NCI-H1092 (cell line): Measurements from ENCODE around the gene FAN1.

Experiments
- DNase-seq: peaks from one replicate; lab custom pipeline; 2025; lab: John Stamatoyannopoulos, UW

The FAN1 gene

DNA sequence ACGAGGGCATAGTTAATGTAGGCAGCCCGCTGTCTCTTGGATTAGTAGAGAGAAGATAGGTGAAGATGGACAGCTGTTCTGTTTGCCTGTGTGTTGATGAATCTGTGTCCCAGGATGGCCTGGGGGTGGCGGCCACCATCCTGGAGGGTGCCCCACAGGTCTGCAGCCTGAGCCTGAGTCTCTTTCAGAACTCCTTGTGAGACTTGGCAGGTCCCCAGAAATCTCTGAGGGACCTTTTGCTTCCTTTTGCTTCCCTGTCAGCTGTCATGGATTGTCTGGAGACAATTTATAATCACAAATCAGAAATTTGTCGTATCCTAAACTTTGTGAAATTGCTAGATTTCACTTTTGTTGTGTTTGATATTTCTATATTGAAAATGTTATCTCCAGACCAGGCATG, 17.4 kb downstream of the FAN1 start:
- DNase-seq, result no peak

GRCh38 chr15:30921781-30922479, 18.2 kb downstream of the FAN1 start:
- DNase-seq, result no peak

GRCh38 chr15:30922480-30923311, 19.0 kb downstream of the FAN1 start:
- DNase-seq, result no peak

DNA sequence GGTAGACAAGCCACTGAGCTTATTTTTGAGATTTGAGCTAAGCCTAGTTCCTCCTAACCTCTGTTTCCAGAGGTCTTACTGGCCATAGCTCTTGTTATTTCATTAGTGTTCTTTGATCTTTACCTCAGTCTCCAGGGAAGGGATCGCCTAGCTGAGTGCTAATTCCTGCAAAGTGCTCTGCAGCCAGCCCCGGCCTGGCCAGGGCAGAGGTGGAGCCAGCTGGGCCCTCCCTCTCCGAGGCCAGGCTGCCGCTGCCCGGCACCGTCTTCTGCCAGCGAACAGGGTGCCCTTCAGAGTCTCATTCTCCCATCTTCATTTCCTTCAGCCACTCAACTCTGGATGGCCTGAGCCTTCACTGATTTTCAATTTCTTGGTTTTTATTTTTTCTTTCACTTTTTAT, 19.7 kb downstream of the FAN1 start:
- DNase-seq, result no peak

DNA sequence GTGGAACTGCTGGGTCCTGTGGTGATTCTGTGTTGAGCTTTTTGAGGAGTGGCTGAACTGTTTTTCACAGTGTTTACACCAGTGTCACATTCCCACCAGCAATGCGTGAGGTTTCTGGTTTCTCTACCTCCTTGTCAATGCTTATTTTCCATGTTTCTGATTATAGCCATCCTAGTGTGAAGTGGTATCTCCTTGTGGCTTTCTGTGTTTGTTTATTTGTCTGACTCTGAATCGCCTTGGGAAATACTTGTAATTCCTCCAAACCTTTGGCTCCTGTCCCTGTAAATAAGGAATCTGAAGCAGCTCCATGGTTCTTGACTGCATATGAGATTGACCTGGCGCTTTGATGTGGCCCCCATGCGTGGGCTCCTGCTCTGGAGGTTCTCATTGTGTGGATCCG, 20.6 kb downstream of the FAN1 start:
- DNase-seq, result no peak

DNA sequence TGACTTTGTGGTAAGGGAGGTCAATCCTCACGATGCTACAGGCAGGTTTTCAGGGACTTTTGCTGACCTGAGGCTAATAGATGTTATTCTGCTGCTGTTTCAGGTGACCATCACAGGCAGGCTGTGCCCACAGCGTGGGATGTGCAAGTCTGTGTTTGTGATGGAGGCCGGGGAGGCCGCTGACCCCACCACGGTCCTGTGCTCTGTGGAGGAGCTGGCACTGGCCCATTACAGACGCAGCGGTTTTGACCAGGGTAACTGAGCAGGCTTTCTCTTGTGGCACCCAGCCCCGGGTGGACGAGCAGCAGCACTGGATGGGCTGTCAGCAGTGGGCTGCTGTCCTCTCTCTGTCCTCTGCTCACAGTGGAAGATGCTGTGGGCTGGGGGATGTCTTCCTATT, 22.0 kb downstream of the FAN1 start:
- no peak for DNase-seq

DNA sequence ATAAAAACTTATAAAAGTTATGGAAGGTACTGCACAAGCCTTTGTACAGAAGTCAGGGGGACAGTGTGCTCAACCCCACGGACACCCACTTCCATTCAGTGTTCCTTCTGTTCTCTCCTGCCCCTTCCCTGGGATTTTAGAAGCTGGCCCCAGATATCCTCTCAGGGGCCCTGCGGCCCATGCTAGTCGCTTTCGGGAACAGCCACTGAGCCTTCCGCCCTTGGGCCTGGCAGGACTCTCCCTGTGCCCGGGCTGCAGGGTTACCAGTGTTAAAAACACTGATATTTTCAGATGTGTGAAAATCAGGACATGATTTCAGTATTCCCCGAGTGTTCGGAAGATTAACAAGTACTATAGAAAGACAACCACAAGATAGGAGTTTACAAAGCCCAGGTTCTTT, 22.4 kb downstream of the FAN1 start:
- DNase-seq, result no peak

DNA sequence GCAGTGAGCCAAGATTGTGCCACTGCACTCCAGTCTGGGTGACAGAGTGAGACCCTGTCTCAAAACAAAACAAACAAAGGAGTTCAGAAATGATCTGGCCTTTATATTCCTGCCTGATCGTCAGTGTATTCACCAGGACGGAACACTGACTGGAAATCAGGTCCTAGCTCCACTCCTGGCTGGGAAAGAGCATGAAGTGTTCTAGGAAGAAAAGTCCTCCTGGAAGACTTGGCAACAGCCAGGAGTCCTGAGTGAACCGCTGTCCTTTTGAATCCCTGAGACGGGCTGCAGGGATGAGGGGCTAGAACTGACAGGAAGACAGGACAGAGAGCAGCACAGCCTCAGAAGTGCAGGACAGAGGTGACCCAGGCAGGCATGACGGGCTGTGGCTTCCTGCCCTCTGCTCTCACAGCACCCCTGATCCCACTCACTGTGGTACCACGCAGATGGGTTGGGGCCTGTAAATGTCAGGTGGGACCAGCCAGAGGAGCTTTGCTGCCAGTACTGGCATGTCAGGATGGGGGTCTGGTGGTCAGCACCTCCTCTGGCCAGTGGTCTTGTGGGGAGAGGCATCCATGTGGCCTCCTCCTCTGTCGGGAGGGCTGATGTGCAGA, 23.5 kb downstream of the FAN1 start:
- DNase-seq, result no peak

- DNase-seq, result no peak
These were observed 24.4 kb downstream of the FAN1 start for GRCh38 chr15:30928076-30928475.

- DNase-seq, result peak; percentile 39
These were observed 25.5 kb downstream of the FAN1 start for GRCh38 chr15:30929064-30929669.

- no peak for DNase-seq
These were observed 26.3 kb downstream of the FAN1 start for GRCh38 chr15:30929982-30930381.

DNA sequence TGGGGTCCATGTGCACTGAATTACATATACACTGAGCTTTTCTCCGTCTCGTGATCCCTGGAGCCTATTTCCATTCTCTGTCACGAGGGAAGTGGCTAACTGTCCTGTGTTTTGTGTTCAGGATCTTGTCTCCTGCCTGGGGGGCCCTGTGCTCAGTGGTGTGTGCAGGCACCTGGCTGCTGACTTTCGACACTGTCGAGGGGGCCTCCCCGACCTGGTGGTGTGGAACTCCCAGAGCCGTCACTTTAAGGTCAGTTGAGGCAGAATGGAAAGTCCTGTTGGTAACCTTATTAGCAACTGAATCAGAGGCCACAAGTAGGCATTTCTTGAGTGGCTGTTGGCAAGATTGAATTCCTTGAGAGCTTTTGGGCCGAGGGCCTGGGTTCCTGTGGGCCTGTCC, 26.7 kb downstream of the FAN1 start:
- DNase-seq, result no peak

DNA sequence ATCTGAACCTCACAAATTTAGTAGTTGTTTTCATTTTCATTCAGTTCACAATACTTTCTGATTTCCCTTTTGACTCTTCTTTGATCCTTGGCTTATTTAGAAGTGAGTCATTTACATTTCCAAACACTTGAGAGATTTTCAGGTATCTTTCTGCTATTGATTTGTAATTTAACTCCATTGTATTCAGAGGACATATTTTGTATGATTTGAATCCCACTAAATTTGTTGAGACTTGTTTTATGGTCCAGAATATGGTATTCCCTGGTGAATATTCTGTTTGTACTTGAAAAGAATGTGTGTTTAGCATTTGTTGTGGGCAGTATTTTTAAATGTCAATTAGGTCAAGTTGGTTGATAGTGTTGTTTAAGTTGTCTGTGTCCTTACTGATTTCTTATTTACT, 29.6 kb downstream of the FAN1 start:
- DNase-seq, result no peak

DNA sequence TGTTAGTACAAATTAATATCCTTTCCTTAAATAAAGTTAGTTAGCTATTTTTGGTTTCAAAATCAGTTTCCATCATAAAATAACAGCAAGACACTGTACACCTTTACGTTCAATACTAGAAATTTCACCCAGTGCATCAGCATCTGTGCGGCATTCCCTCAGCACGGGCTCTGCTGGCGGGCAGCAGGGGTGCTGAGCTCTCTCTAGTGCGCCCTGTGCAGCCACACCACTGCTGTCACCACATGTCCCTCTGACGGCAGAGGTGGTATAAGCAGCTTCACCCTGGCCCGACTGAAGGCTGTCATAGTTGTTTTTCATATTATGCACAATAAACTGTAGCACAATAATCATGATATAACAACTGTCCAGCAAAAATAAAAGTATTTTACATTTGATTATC, 35.4 kb downstream of the FAN1 start:
- DNase-seq, result no peak

- no peak for DNase-seq
These were observed 36.6 kb downstream of the FAN1 start for GRCh38 chr15:30940359-30940758.

DNA sequence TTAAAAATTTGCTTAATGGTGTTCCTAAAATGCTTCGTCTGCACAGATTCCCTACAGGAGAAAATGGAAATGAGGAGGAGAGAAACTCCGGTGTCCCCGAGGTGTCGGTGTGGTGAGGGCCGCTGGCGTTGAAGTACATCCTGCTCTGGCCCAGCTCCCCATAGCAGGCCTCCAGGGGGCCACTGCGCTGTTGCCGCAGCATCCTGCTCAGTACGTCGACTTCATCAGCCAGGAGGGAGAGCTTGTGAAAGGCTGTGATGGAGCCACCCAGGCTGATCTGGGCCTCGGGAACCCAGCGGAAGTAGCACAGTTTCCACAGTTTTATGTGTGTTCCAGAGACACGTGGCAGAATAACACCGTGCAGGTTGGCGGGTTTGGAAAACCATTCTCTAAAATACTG, 37.8 kb downstream of the FAN1 start:
- DNase-seq, result no peak

- no peak for DNase-seq
These were observed 40.1 kb downstream of the FAN1 start for GRCh38 chr15:30943654-30944335.

- DNase-seq, result no peak
These were observed 49.5 kb downstream of the FAN1 start for GRCh38 chr15:30953183-30953582.

- no peak for DNase-seq
These were observed 50.1 kb downstream of the FAN1 start for GRCh38 chr15:30953731-30954378.

DNA sequence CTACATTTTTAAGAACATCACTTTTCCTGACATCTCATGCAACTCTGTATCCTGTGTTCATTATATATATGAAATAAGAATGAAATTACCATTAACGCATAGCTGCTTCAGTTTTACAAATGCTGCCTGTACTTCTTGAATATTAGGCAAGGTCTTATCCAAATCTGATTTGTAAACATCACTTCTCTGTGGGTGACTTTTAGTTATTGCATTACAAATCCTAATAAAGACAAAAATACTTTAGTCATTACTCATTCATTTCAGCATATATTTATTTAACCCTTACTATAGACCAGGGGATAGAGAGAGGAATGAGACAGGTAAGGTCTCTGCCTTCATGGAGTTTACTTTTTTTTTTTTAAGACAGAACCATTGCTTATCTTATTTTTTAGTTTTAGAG, 51.0 kb downstream of the FAN1 start:
- no peak for DNase-seq

DNA sequence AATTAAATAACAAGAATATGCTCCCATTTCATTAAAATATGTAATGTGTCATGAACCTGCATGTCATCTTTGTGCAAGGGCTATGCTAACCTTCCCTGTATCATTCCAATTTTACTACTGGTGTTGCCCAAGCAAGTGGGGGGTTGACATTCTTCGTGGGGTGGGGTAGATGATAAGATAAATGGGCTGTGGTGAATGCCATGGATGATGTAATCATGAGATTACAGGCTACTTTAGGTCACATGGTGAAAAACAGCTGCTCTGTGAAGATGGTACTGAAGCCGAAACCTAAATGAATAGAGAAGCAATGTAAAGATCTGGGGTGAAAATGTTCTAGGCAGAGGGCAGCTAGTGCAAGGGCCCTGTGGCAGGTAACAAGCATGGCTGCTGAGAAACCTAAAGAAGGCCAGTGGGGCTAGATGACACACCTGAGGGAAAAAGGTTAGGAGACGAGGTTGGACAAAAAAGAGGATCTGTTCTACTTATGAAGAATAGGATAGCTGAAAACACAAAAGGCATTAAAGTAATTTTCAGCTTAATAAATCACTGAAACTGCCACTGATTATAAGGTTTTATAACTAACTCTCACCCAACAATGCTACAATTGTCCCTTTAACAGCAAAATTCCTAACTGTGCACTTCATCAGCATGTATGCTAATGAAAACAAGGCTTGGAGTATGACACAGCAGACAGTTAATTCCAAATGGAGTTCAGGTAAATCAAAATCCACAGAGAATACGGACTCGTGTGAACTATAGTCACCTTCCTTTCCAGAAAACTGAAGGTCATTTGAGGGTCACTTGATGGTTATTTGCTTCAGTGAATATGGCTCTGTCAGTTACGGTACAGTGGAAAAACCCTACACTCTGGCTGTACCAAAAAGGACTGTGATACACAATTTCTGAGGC, 52.8 kb downstream of the FAN1 start:
- DNase-seq, result no peak
